Measurements from ENCODE around the gene SUSD3. TPM values are rescaled to one million over a fixed set of nuclear protein-coding genes. Genes with fewer than 3 reads are reported as not detected.
A peak's percentile ranks its signal among the peaks of the same experiment; 100 is the strongest.

The SUSD3 gene
- total RNA-seq, 2 experiments from 2014 or later: 34.6 to 36.7 TPM

GRCh38 chr9:93049491-93049890 is 9.0 kb upstream of the SUSD3 start:
- Mint-ChIP-seq H3K36me3 (ENCODE audit: low read depth) (no peaks in the 10 kb centered on the region), H3K4me3 (no peak overlapping the region), H3K27me3 (no peaks in the 10 kb centered on the region), H3K27ac (no peak overlapping the region), H3K9me3 (no peaks in the 10 kb centered on the region), H3K4me1 (ENCODE audit: low read depth) (peaks cover 14% of the 10 kb centered on the region)
- no peak for DNase-seq
- no peak for TF ChIP-seq CTCF (IDR thresholded peaks at IDR 0.05)
- POLR2A ChIA-PET: interaction anchor here (1.0 to 2.3 kb wide), 7 partner anchors 9 to 46 kb away, joined by 3 to 11 read pairs (median 3); no protein-coding TSS in a partner anchor
- CTCF ChIA-PET: interaction anchor here (1.4 to 3.3 kb wide), 4 partner anchors 9 to 59 kb away, joined by 4 to 11 read pairs (median 6); no protein-coding TSS in a partner anchor
- intact Hi-C loops (cut with micrococcal nuclease): no loop called here
- no peak for ATAC-seq

DNA sequence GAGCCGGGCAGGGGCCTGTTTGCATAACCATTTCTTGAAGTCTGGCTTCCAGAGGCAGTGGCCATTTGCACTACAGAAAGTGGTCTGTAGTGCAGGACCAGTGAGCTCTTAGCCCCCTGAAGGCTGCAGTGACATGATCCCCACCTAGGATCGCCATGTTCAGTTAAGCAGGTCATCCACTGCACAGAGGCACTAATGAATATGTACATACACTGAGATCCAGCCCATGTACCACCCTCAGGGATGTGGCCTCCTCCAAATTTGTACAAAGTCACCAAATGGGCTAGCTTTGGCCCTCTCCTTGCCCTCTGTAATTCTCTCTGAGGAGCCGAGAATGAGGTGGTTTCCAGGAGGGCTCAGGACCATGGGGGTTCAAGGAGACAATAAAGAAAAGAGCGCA is 8.3 kb upstream of the SUSD3 start:
- DNase-seq: no peak
- Mint-ChIP-seq H3K9me3 (no peaks in the 10 kb centered on the region), H3K36me3 (ENCODE audit: low read depth) (no peaks in the 10 kb centered on the region), H3K27me3 (no peaks in the 10 kb centered on the region), H3K4me3 (no peak overlapping the region), H3K27ac (no peak overlapping the region), H3K4me1 (ENCODE audit: low read depth) (peaks cover 17% of the 10 kb centered on the region)
- ATAC-seq: no peak
- ChIA-PET POLR2A (interaction anchor here (1.0 to 2.3 kb wide), 8 partner anchors 9 to 45 kb away, joined by 3 to 11 read pairs (median 3); no protein-coding TSS in a partner anchor), CTCF (interaction anchor here (1.4 to 3.3 kb wide), 4 partner anchors 10 to 59 kb away, joined by 4 to 11 read pairs (median 6); no protein-coding TSS in a partner anchor)
- intact Hi-C loops (cut with micrococcal nuclease): loop anchor here (10.0 kb wide), 1 partner anchor 935 kb away; the partner anchor contains the start of gene SPTLC1
- TF ChIP-seq CTCF (IDR thresholded peaks at IDR 0.05): no peak

GRCh38 chr9:93051680-93052089 is 6.8 kb upstream of the SUSD3 start:
- no peak overlapping the region for H3K4me3 Mint-ChIP-seq
- H3K27me3 Mint-ChIP-seq: no peaks in the 10 kb centered on the region
- ChIA-PET CTCF (interaction anchor here (1.0 to 3.3 kb wide), 6 partner anchors 9 to 57 kb away, joined by 3 to 11 read pairs (median 6); no protein-coding TSS in a partner anchor), POLR2A (interaction anchor here (0.9 to 2.4 kb wide), 5 partner anchors 8 to 27 kb away, joined by 3 to 11 read pairs (median 7); no protein-coding TSS in a partner anchor)
- H3K9me3 Mint-ChIP-seq: no peaks in the 10 kb centered on the region
- H3K27ac Mint-ChIP-seq: no peak overlapping the region
- no peak for TF ChIP-seq CTCF (IDR thresholded peaks at IDR 0.05)
- H3K4me1 Mint-ChIP-seq (ENCODE audit: low read depth): peaks cover 20% of the 10 kb centered on the region
- no peak for DNase-seq
- intact Hi-C loops (cut with micrococcal nuclease): loop anchor here (10.0 kb wide), 1 partner anchor 937 kb away; the partner anchor contains the start of gene SPTLC1
- no peaks in the 10 kb centered on the region for H3K36me3 Mint-ChIP-seq (ENCODE audit: low read depth)
- ATAC-seq: no peak

DNA sequence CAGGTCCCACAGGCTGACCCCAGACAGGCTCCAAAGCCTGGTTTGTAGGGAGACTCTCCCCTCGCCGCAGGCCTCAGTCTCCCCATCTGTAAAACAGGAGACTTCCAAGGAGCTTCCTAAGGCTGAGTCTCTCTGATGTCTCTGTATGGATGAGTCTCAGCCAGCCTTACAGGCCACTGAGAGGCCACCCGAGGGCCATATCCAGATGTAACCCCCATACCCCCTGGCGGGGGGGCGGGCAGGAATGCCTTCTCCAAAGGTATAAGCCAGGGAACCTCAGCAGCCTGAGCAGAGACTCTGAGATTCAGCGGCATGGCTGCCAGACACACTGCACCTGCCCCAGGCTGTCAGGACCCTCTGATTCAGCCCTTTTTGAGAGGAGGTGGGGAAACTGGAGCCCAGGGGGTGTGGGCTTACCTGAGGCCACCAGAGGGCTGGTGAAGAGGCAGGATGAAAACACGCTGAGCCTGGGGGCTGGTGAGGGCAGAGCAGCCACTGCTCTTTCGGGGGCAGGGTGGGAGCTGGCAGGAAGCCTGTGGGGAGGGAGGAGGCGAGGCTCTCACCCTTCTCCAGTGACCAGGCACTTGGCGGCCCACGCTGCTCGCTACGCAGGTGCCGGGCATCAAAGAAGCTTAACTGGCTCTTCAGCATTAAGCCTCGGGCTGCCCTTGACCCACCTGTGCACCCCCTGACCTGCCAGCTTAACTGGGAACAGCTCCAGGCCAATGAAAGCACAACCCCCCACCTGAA is 5.5 kb upstream of the SUSD3 start:
- Mint-ChIP-seq H3K9me3 (no peaks in the 10 kb centered on the region), H3K27me3 (no peaks in the 10 kb centered on the region), H3K36me3 (ENCODE audit: low read depth) (no peaks in the 10 kb centered on the region), H3K27ac (no peak overlapping the region), H3K4me1 (ENCODE audit: low read depth) (peaks cover 21% of the 10 kb centered on the region), H3K4me3 (no peak overlapping the region)
- POLR2A ChIA-PET: interaction anchor here (0.7 to 2.4 kb wide), 8 partner anchors 11 to 129 kb away, joined by 3 to 8 read pairs (median 3); no protein-coding TSS in a partner anchor
- intact Hi-C loops (cut with micrococcal nuclease): loop anchor here (10.0 kb wide), 1 partner anchor 938 kb away; the partner anchor contains the start of gene SPTLC1
- DNase-seq: peak; percentile 34
- TF ChIP-seq CTCF (IDR thresholded peaks at IDR 0.05): no peak
- peak; percentile 48 for ATAC-seq
- CTCF ChIA-PET: interaction anchor here (1.0 to 3.3 kb wide), 11 partner anchors 12 to 88 kb away, joined by 3 to 11 read pairs (median 4); no protein-coding TSS in a partner anchor

All from activated CD8-positive, alpha-beta T cell treated with anti-CD3 and anti-CD28 coated beads for 36 hours (primary cell).